ENCODE data around the gene FYN.

GRCh38 chr6:111739257-111739696 lies 134.0 kb downstream of the FYN start:
- TF ChIP-seq POLR2A (IDR thresholded peaks at IDR 0.05) (no peak), CTCF (IDR thresholded peaks at IDR 0.05) (no peak)
